Measurements from ENCODE around the gene GNAT3. TPM values are rescaled to one million over a fixed set of nuclear protein-coding genes. Genes with fewer than 3 reads are reported as not detected.

The GNAT3 gene
- total and polyA plus RNA-seq, 2 experiments from 2014 or later: not detected

DNA sequence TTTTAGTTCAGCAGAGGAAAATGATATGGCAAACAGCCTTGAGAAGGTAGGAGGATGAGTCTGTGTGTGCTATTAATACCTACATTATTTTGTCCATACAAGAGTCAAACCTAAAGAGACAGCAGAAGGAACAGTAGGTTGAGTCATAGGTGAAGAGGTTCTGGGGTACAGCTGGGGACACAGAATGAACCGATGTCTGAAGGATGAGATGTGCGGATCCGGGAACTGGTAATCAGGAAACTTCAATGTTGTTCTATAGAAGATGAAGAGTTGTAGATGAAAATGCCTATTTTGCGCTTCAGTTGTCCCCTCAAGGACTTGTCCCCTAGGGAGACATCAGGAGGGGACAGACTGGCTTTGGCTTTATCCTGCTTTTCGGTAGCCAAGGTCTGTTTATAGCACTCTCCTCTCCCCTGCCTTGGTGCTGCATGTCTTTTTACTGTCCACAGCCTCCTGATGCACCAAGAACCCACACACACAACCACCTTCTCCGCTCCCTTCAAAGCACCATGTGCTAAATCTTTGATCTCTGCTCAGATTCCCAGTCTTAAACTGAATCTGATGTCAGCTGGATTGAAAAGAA, 94.6 kb downstream of the GNAT3 start:
- Histone ChIP-seq H2AFZ (no peak overlapping the region), H4K20me1 (ENCODE audit: insufficient read depth, poor library complexity, severe bottlenecking) (no peaks in the 10 kb centered on the region), H3K9me3 (ENCODE audit: low read depth) (no peaks in the 10 kb centered on the region), H3K4me1 (ENCODE audit: insufficient read depth) (no peaks in the 10 kb centered on the region), H3K27me3 (no peaks in the 10 kb centered on the region), H3K4me3 (no peak overlapping the region), H3K9me2 (replicated peaks; ENCODE audit: insufficient read depth) (no peaks in the 10 kb centered on the region), H3K36me3 (replicated peaks; ENCODE audit: insufficient read depth, low read depth) (no peaks in the 10 kb centered on the region), H3K4me2 (no peak overlapping the region), H3K27ac (no peak overlapping the region), H3K79me2 (no peaks in the 10 kb centered on the region)
- TF ChIP-seq EZH2phosphoT487 (IDR thresholded peaks at IDR 0.05; ENCODE audit: low read depth, severe bottlenecking, unreplicated experiment): no peak
- no peak for TF ChIP-seq EZH2 (IDR thresholded peaks at IDR 0.05; ENCODE audit: borderline replicate concordance)
- TF ChIP-seq, protein P1, sequence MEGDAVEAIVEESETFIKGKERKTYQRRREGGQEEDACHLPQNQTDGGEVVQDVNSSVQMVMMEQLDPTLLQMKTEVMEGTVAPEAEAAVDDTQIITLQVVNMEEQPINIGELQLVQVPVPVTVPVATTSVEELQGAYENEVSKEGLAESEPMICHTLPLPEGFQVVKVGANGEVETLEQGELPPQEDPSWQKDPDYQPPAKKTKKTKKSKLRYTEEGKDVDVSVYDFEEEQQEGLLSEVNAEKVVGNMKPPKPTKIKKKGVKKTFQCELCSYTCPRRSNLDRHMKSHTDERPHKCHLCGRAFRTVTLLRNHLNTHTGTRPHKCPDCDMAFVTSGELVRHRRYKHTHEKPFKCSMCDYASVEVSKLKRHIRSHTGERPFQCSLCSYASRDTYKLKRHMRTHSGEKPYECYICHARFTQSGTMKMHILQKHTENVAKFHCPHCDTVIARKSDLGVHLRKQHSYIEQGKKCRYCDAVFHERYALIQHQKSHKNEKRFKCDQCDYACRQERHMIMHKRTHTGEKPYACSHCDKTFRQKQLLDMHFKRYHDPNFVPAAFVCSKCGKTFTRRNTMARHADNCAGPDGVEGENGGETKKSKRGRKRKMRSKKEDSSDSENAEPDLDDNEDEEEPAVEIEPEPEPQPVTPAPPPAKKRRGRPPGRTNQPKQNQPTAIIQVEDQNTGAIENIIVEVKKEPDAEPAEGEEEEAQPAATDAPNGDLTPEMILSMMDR (IDR thresholded peaks at IDR 0.05; ENCODE audit: poor library complexity): no peak
- DNase-seq (ENCODE audit: low spot score): no peak
- WGBS (ENCODE audit: low lambda C conversion rate, missing lambda C conversion rate): 98% methylated on average over 6 of the region's 6 CpGs

DNA sequence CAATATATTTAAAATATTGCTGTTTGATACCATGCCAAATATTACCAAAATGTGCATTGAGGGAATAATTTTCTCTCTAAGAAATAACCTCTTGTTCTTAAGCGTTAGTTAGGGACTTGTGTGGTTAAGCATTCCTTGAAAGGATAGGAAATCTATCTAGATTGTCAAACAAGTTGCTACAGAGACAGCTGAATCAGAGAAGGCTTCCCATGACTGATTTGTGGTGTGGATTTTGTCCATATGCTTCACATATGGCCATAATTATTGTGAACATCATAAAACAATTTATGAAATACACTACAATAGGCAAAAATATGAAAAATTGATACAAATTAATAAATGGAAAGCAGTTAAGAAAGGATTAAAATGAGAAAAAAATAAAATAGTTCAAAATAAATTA, 96.3 kb downstream of the GNAT3 start:
- no peak overlapping the region for H3K4me3 ChIP-seq
- H3K79me2 ChIP-seq: no peaks in the 10 kb centered on the region
- no peaks in the 10 kb centered on the region for H3K27me3 ChIP-seq
- no peaks in the 10 kb centered on the region for H3K36me3 ChIP-seq (replicated peaks; ENCODE audit: insufficient read depth, low read depth)
- H3K4me1 ChIP-seq (ENCODE audit: insufficient read depth): no peaks in the 10 kb centered on the region
- no peak overlapping the region for H3K27ac ChIP-seq
- H3K9me3 ChIP-seq (ENCODE audit: low read depth): no peaks in the 10 kb centered on the region
- no peak overlapping the region for H2AFZ ChIP-seq
- H3K9me2 ChIP-seq (replicated peaks; ENCODE audit: insufficient read depth): no peaks in the 10 kb centered on the region
- 79% methylated on average over 1 of the region's 1 CpG for WGBS (ENCODE audit: low lambda C conversion rate, missing lambda C conversion rate)
- no peak overlapping the region for H3K4me2 ChIP-seq
- DNase-seq (ENCODE audit: low spot score): no peak
- TF ChIP-seq EZH2phosphoT487 (IDR thresholded peaks at IDR 0.05; ENCODE audit: low read depth, severe bottlenecking, unreplicated experiment): no peak
- TF ChIP-seq EZH2 (IDR thresholded peaks at IDR 0.05; ENCODE audit: borderline replicate concordance): no peak
- TF ChIP-seq, protein P1 (IDR thresholded peaks at IDR 0.05; ENCODE audit: poor library complexity): no peak
- no peaks in the 10 kb centered on the region for H4K20me1 ChIP-seq (ENCODE audit: insufficient read depth, poor library complexity, severe bottlenecking)

DNA sequence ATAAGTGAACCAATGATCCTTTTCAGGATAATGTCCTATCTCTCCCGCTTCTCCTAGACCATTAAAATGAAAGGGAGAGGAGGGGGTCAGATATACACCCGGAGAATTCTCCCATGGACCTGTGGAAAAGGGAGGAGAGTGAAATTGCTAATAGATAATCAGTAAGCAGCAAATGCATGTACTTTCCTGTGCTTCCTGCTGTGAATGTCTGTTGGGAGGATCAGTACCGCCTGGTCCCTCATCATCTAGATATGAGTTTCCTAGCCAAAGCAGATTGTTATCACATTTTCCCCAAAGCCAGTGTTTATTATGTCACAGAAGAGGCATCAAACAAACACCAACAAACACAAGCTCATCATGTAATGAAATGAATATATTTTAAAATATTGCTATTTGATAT, 96.8 kb downstream of the GNAT3 start:
- H3K27ac ChIP-seq: no peak overlapping the region
- H3K9me3 ChIP-seq (ENCODE audit: low read depth): no peaks in the 10 kb centered on the region
- H4K20me1 ChIP-seq (ENCODE audit: insufficient read depth, poor library complexity, severe bottlenecking): no peaks in the 10 kb centered on the region
- no peak overlapping the region for H3K4me2 ChIP-seq
- no peak overlapping the region for H3K4me3 ChIP-seq
- no peaks in the 10 kb centered on the region for H3K9me2 ChIP-seq (replicated peaks; ENCODE audit: insufficient read depth)
- H3K27me3 ChIP-seq: no peaks in the 10 kb centered on the region
- 84% methylated on average over 3 of the region's 3 CpGs for WGBS (ENCODE audit: low lambda C conversion rate, missing lambda C conversion rate)
- no peak for DNase-seq (ENCODE audit: low spot score)
- H3K4me1 ChIP-seq (ENCODE audit: insufficient read depth): no peaks in the 10 kb centered on the region
- no peak overlapping the region for H2AFZ ChIP-seq
- TF ChIP-seq EZH2phosphoT487 (IDR thresholded peaks at IDR 0.05; ENCODE audit: low read depth, severe bottlenecking, unreplicated experiment) (no peak), EZH2 (IDR thresholded peaks at IDR 0.05; ENCODE audit: borderline replicate concordance) (no peak)
- TF ChIP-seq, protein P1 (IDR thresholded peaks at IDR 0.05; ENCODE audit: poor library complexity): no peak
- no peaks in the 10 kb centered on the region for H3K79me2 ChIP-seq
- no peaks in the 10 kb centered on the region for H3K36me3 ChIP-seq (replicated peaks; ENCODE audit: insufficient read depth, low read depth)
